Neural progenitor cell (in vitro differentiated cells): Measurements from ENCODE around the gene MT1E. TPM values are rescaled to one million over a fixed set of nuclear protein-coding genes. Genes with fewer than 3 reads are reported as not detected.
"Not testable (repeated sequence)": the region's sequence is repeated elsewhere in the genome, so short reads cannot be mapped to it uniquely, and the experiment has no call there.

Experiments used
- DNase-seq: peaks from one replicate; pipeline ENCODE4 v3.0.0-alpha.2; 2016; ENCODE audit warnings: low spot score
- H2AFZ ChIP-seq: fragments of 200-600 bp; sonication (generic); replicated peaks from 2 replicates; pipeline ENCODE4 v1.6.1; 2016; ENCODE audit warnings: antibody characterized with exemption
- H3F3A ChIP-seq: fragments of 200-600 bp; sonication (generic); 2 replicates; pipeline ENCODE4 v1.6.1; 2016; ENCODE audit warnings: antibody characterized with exemption, low read depth
- H3K27ac ChIP-seq: fragments of 200-600 bp; sonication (generic); 2 replicates; pipeline ENCODE4 v1.5.1; 2016; ENCODE audit warnings: mild to moderate bottlenecking
- H3K27me3 ChIP-seq: fragments of 200-600 bp; sonication (generic); 2 replicates; pipeline ENCODE4 v1.6.1; 2016; ENCODE audit warnings: mild to moderate bottlenecking, moderate library complexity
- H3K36me3 ChIP-seq: fragments of 200-600 bp; sonication (generic); 2 replicates; pipeline ENCODE4 v1.5.1; 2016
- H3K4me1 ChIP-seq: fragments of 200-600 bp; sonication (generic); 2 replicates; pipeline ENCODE4 v1.6.1; 2016; ENCODE audit warnings: mixed run types
- H3K4me2 ChIP-seq: fragments of 200-600 bp; sonication (generic); 2 replicates; pipeline ENCODE4 v1.6.1; 2016
- H3K4me3 ChIP-seq: fragments of 200-600 bp; sonication (generic); 2 replicates; pipeline ENCODE4 v1.5.1; 2016
- H3K79me2 ChIP-seq: fragments of 200-600 bp; sonication (generic); 2 replicates; pipeline ENCODE4 v1.6.1; 2016; ENCODE audit warnings: low read depth
- H3K9ac ChIP-seq: fragments of 200-600 bp; sonication (generic); 2 replicates; pipeline ENCODE4 v1.6.1; 2016
- H3K9me3 ChIP-seq: fragments of 200-600 bp; sonication (generic); 2 replicates; pipeline ENCODE4 v1.5.1; 2016; ENCODE audit warnings: low read depth
- H4K20me1 ChIP-seq: fragments of 200-600 bp; sonication (generic); 2 replicates; pipeline ENCODE4 v1.6.1; 2016; ENCODE audit warnings: low read depth
- H3K27ac Mint-ChIP-seq: 3 replicates; pipeline ENCODE4 v1.8.0; 2021; ENCODE audit warnings: mixed read lengths
- H3K27me3 Mint-ChIP-seq: 2 replicates; pipeline ENCODE4 v1.8.0; 2022; ENCODE audit warnings: low read depth, mild to moderate bottlenecking, inconsistent platforms, moderate library complexity, mixed read lengths; ENCODE audit not compliant: insufficient read depth
- H3K36me3 Mint-ChIP-seq: 3 replicates; pipeline ENCODE4 v1.8.0; 2021; ENCODE audit warnings: mixed read lengths
- H3K4me1 Mint-ChIP-seq: 3 replicates; pipeline ENCODE4 v1.8.0; 2021; ENCODE audit warnings: mixed read lengths
- H3K4me3 Mint-ChIP-seq: 3 replicates; pipeline ENCODE4 v1.8.0; 2021; ENCODE audit warnings: mild to moderate bottlenecking, moderate library complexity, mixed read lengths
- H3K9me3 Mint-ChIP-seq: 3 replicates; pipeline ENCODE4 v1.8.0; 2020; ENCODE audit warnings: mixed read lengths
- EZH2 ChIP-seq: fragments of 200-600 bp; sonication (generic); IDR thresholded peaks from 2 replicates; pipeline ENCODE4 v1.6.1; 2017; ENCODE audit warnings: antibody characterized with exemption, mild to moderate bottlenecking, moderate library complexity
- EZH2phosphoT487 ChIP-seq: fragments of 200-600 bp; sonication (generic); IDR thresholded peaks from 2 replicates; pipeline ENCODE4 v1.6.1; 2017; ENCODE audit warnings: antibody characterized with exemption
- total RNA-seq: library from RNA; depleted of rRNA; stranded (reverse); fragments of >200 nt; gene quantifications from 2 replicates; pipeline ENCODE4 v1.2.3, GENCODE V29; 2015; ENCODE audit warnings: low replicate concordance
- TF ChIP-seq, protein P1 (sequence below): fragments of 200-600 bp; sonication (generic); IDR thresholded peaks from 2 replicates; pipeline ENCODE4 v1.5.1; 2017; ENCODE audit warnings: antibody characterized with exemption, mild to moderate bottlenecking

MT1E gene
- total RNA-seq, 1 donor from 2014 or later: 2.4 TPM

DNA sequence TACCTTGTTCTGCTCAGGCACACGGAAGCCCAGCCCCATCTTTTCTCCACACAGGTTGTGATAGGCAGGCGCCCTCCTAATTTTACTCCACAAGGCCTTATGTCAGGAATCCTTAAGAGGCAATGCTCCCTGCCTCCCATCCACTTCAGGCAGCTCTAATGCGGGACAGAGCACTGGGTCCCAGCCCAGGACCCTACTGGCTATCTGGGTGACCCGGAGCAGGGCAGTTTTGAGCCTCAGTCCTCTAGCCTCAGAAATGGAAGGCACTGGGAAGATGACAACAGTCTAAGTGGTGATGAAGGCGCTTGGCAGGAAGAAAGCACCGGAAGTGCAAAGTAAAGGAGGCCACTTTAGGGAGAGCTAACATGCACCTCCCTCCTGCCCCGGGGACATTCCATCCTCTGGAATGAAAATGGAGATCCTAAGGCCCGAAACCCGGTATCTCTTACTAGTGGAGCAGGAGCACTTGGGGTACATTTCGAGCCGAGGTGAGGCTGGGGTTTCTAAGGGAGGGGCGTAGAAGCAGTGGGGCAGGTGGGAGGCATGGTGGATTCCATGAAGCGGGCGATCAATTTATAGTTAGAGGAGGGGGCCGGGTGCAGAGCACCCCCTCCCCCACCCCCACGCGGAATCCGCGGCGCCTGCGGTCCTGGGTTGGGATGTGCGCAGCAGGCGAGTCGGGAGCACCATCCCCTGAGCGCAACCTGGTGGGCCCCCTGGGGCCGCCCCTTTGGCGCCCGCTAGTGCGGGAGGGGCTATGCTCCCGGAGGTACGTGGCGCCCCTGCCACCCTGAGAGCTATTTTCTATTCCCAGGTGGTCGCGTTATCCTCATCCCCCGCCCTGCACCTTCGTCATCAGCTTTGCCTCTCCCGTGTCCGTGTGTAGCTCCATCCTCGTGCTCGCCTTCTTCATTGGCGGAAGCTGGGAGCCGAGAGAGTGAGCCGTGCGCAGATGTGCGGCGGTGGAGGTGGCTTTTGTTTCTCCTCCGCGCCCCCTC, 37.1 kb downstream of the MT1E start:
- peak overlapping the region; percentile 53 for H3K4me3 Mint-ChIP-seq

DNA sequence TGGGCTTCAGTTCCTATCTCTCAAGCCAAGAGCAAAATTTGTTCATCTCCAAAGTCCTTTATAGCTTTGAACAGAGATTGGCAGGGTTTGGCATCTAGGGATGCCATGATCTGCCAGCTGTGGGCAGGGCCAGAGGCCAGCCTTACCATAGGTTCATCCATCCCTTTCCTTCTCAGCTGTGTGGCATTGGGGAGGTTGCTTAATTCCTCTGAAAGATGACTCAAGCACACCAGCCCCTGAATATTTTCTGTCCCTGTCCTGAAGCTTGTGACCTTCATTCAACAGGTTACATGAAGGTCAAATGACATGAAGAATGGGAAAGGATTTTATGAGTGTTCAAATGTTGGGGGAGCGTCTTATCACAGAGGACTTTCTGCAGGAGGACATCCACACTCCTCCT, 38.9 kb downstream of the MT1E start:
- no peak overlapping the region for H3K27ac ChIP-seq
- Mint-ChIP-seq H3K4me3 (no peak overlapping the region), H3K27ac (no peak overlapping the region), H3K9me3 (peaks cover 2% of the 10 kb centered on the region), H3K36me3 (no peaks in the 10 kb centered on the region), H3K27me3 (peaks cover 87% of the 10 kb centered on the region), H3K4me1 (peaks cover 7% of the 10 kb centered on the region)
- no peak overlapping the region for H3K9ac ChIP-seq
- H4K20me1 ChIP-seq: peaks cover 28% of the 10 kb centered on the region
- no peaks in the 10 kb centered on the region for H3F3A ChIP-seq
- H3K36me3 ChIP-seq: no peaks in the 10 kb centered on the region
- H3K4me1 ChIP-seq: peaks cover 8% of the 10 kb centered on the region
- H3K79me2 ChIP-seq: no peaks in the 10 kb centered on the region
- no peaks in the 10 kb centered on the region for H3K9me3 ChIP-seq
- TF ChIP-seq, protein P1, sequence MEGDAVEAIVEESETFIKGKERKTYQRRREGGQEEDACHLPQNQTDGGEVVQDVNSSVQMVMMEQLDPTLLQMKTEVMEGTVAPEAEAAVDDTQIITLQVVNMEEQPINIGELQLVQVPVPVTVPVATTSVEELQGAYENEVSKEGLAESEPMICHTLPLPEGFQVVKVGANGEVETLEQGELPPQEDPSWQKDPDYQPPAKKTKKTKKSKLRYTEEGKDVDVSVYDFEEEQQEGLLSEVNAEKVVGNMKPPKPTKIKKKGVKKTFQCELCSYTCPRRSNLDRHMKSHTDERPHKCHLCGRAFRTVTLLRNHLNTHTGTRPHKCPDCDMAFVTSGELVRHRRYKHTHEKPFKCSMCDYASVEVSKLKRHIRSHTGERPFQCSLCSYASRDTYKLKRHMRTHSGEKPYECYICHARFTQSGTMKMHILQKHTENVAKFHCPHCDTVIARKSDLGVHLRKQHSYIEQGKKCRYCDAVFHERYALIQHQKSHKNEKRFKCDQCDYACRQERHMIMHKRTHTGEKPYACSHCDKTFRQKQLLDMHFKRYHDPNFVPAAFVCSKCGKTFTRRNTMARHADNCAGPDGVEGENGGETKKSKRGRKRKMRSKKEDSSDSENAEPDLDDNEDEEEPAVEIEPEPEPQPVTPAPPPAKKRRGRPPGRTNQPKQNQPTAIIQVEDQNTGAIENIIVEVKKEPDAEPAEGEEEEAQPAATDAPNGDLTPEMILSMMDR: no peak
- no peak for TF ChIP-seq EZH2
- TF ChIP-seq EZH2phosphoT487: no peak
- DNase-seq: no peak
- H3K4me2 ChIP-seq: no peak overlapping the region
- H3K4me3 ChIP-seq: no peak overlapping the region
- no peak overlapping the region for H2AFZ ChIP-seq
- peaks cover 100% of the 10 kb centered on the region for H3K27me3 ChIP-seq

More for the DNA sequence above, 37.1 kb downstream of the MT1E start:
- Mint-ChIP-seq H3K4me1 (peaks cover 11% of the 10 kb centered on the region), H3K27me3 (peaks cover 88% of the 10 kb centered on the region), H3K36me3 (no peaks in the 10 kb centered on the region), H3K9me3 (peaks cover 2% of the 10 kb centered on the region), H3K27ac (no peak overlapping the region)
- peaks cover 7% of the 10 kb centered on the region for H3F3A ChIP-seq
- TF ChIP-seq EZH2 (peak; percentile 88), EZH2phosphoT487 (peak; percentile 91)
- TF ChIP-seq, protein P1: no peak
- H3K27me3 ChIP-seq: peaks cover 100% of the 10 kb centered on the region
- H4K20me1 ChIP-seq: peaks cover 18% of the 10 kb centered on the region
- H2AFZ ChIP-seq: no peak overlapping the region
- DNase-seq: no peak
- no peaks in the 10 kb centered on the region for H3K9me3 ChIP-seq
- no peaks in the 10 kb centered on the region for H3K79me2 ChIP-seq
- H3K4me2 ChIP-seq: peak overlapping the region; percentile 89
- peaks cover 10% of the 10 kb centered on the region for H3K4me1 ChIP-seq
- no peak overlapping the region for H3K9ac ChIP-seq
- no peaks in the 10 kb centered on the region for H3K36me3 ChIP-seq
- peak overlapping the region; percentile 34 for H3K4me3 ChIP-seq
- no peak overlapping the region for H3K27ac ChIP-seq

DNA sequence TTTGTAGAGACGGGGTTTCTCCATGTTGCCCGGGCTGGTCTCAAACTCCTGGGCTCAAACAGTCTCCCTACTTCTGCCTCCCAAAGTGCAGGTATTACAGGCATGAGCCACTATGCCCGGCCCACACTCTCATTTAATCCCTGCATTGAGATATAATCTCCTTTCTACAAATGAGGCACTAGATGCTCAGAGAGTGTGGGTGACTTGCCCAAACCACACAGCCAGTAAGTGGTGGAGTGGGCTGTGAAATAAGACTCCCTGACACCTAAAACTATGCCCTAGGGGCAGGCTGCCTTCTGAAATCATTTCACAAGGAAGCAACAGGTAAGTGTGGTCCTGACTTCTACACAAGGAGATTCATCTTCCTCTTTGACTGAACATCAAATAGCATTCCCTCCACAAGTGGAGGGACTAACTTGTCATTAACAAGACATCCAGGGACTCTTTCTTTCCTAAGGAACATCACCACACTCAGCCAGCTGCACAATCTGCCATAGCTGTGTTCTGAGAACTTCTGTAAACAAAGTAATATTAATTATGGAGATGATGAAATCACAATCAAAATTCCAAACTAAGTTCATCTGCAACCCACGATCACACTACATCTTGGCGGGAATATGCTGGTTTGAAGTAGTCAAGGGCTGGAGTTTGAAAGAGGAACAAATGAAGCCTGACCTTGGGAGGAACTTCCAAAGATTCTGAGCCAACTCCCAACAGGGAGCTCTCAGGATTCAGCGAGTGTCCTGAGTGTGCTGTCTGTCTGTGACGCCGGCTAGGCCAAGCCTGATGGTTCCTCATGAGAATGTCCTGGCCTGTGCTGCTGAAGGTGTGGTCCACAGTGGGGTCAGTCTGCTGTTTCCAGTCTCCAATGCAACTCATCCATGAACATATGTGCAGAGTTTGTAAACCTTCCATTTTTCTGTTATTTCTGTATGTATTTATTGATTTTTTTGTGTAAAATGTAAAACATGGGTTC, 40.0 kb downstream of the MT1E start:
- H3K27me3 Mint-ChIP-seq: peaks cover 84% of the 10 kb centered on the region
- not testable (repeated sequence) for H2AFZ ChIP-seq, H3K9ac ChIP-seq, H3K36me3 ChIP-seq, H3F3A ChIP-seq, H3K27ac Mint-ChIP-seq, H3K36me3 Mint-ChIP-seq, H3K4me2 ChIP-seq, H3K9me3 Mint-ChIP-seq, DNase-seq, H3K4me1 Mint-ChIP-seq, H3K9me3 ChIP-seq, H3K27ac ChIP-seq, H3K79me2 ChIP-seq, H3K4me3 Mint-ChIP-seq, H3K4me3 ChIP-seq
- Histone ChIP-seq H4K20me1 (peaks cover 35% of the 10 kb centered on the region), H3K4me1 (peaks cover 11% of the 10 kb centered on the region), H3K27me3 (peaks cover 100% of the 10 kb centered on the region)
